K562 (cell line): ENCODE measurements around the gene CHERP. TPM values are rescaled to one million over a fixed set of nuclear protein-coding genes. Genes with fewer than 3 reads are reported as not detected.

Experiments
- ATAC-seq: fragments of 200-7000 bp; cut with Tn5 transposase; 3 replicates; pipeline ENCODE4 v1.9.1; 2020; ENCODE audit warnings: moderate library complexity
- BruUV-seq: library from RNA; stranded (reverse); fragments of 400-500 nt; replicated peaks from 2 replicates; lab custom pipeline; 2021; lab: Mats Ljungman, UMichigan
- CTCF ChIA-PET: fragments of 300-600 bp; formaldehyde crosslinking; extraction: SDS; loops from one replicate; lab custom pipeline; 2021; ENCODE audit warnings: low intra/inter-chr PET ratio; lab: Yijun Ruan, JAX
- POLR2A ChIA-PET: fragments of 300-600, 350-650 bp; sonication (Branson Sonifier 250); formaldehyde crosslinking; extraction: SDS; loops from one replicate; lab custom pipeline; 2021; ENCODE audit warnings: antibody characterized with exemption, inconsistent platforms; lab: Yijun Ruan, JAX
- DNase-seq, 4 experiments: peaks; one replicate each; pipeline versions ENCODE4 v3.0.0 to v3.0.0-alpha.2; 2011 to 2018; ENCODE audit warnings: low spot score in 3 of 4, mixed read lengths in 3 of 4; ENCODE audit errors: extremely low read depth in 1 of 4
- FAIRE-seq: peaks from 2 replicates; lab custom pipeline; 2011; peaks lifted over from hg19 to GRCh38; lab: Jason Lieb, UNC
- H2AFZ ChIP-seq: 2 replicates; pipeline ENCODE4 v1.6.0; 2011; ENCODE audit warnings: low read depth, low read length, control low read depth, inconsistent platforms
- H3K27ac ChIP-seq: fragments of 200-600 bp; 3 replicates; pipeline ENCODE4 v1.8.0; 2011; ENCODE audit warnings: low read depth, mild to moderate bottlenecking, control low read depth, inconsistent platforms, low read length, moderate library complexity, mixed read lengths; ENCODE audit errors: extremely low read depth
- H3K27me3 ChIP-seq, 2 experiments: fragments of 300-600 bp in 1 of 2; 2 replicates in 1 of 2; 3 replicates in 1 of 2; pipeline versions ENCODE4 v1.6.0 to v1.8.0; 2011; ENCODE audit warnings: inconsistent platforms in 2 of 2, low read length in 2 of 2, mild to moderate bottlenecking in 1 of 2, mixed read lengths in 1 of 2, moderate library complexity in 1 of 2; ENCODE audit not compliant: control insufficient read depth in 2 of 2, insufficient read depth in 2 of 2
- H3K36me3 ChIP-seq: fragments of 300-600 bp; 3 replicates; pipeline ENCODE4 v1.8.0; 2011; ENCODE audit warnings: mild to moderate bottlenecking, low read length, inconsistent platforms; ENCODE audit not compliant: control insufficient read depth, insufficient read depth
- H3K4me1 ChIP-seq, 2 experiments: fragments of 200-600 bp in 1 of 2; replicated peaks in 1 of 2; 2 replicates in 1 of 2; 3 replicates in 1 of 2; pipeline versions ENCODE4 v1.5.1 to v1.8.0; 2011; ENCODE audit warnings: inconsistent platforms in 2 of 2, low read length in 2 of 2, mild to moderate bottlenecking in 1 of 2, mixed read lengths in 1 of 2, moderate library complexity in 1 of 2; ENCODE audit not compliant: control insufficient read depth in 2 of 2, insufficient read depth in 2 of 2
- H3K4me2 ChIP-seq: 2 replicates; pipeline ENCODE4 v1.6.1; 2011; ENCODE audit warnings: low read length, control low read depth, inconsistent platforms, mixed read lengths; ENCODE audit not compliant: insufficient read depth
- H3K4me3 ChIP-seq: fragments of 200-600 bp; sonication (generic), shearing (Covaris generic); 2 replicates; pipeline ENCODE4 v1.5.1; 2016; ENCODE audit warnings: control low read depth, inconsistent platforms
- H3K79me2 ChIP-seq: fragments of 200-600 bp; 3 replicates; pipeline ENCODE4 v1.8.0; 2011; ENCODE audit warnings: low read length, inconsistent platforms; ENCODE audit not compliant: control insufficient read depth, insufficient read depth
- H3K9ac ChIP-seq, 2 experiments: 2 replicates each; pipeline versions ENCODE4 v1.6.0 to v1.6.1; 2011; ENCODE audit warnings: low read depth in 2 of 2, low read length in 2 of 2, control low read depth in 1 of 2, inconsistent platforms in 1 of 2, mild to moderate bottlenecking in 1 of 2, mixed read lengths in 1 of 2; ENCODE audit not compliant: insufficient read depth in 1 of 2
- H3K9me1 ChIP-seq: one replicate; pipeline ENCODE4 v1.6.0; 2011; ENCODE audit warnings: inconsistent platforms, mild to moderate bottlenecking, low read length, moderate library complexity; ENCODE audit not compliant: control insufficient read depth, insufficient read depth
- H3K9me3 ChIP-seq: replicated peaks from 2 replicates; pipeline ENCODE4 v1.5.1; 2011; ENCODE audit warnings: low read depth, low read length, inconsistent platforms; ENCODE audit not compliant: control insufficient read depth, insufficient read depth
- H4K20me1 ChIP-seq: replicated peaks from 2 replicates; pipeline ENCODE4 v1.6.1; 2011; ENCODE audit warnings: low read length, inconsistent platforms, mixed read lengths; ENCODE audit not compliant: control insufficient read depth, insufficient read depth
- CLOCK ChIP-seq: fragments of 250-450 bp; sonication (Bioruptor Pico); IDR thresholded peaks from 2 replicates; pipeline ENCODE4 v1.4.0; 2020; ENCODE audit warnings: mild to moderate bottlenecking, moderate library complexity, borderline replicate concordance
- CTBP1 ChIP-seq: fragments of 450-650 bp; IDR thresholded peaks from 2 replicates; pipeline ENCODE4 v1.6.1; 2016; ENCODE audit warnings: borderline replicate concordance
- DDX20 ChIP-seq: fragments of 450-650 bp; IDR thresholded peaks from 2 replicates; pipeline ENCODE4 v1.6.1; 2016; ENCODE audit warnings: missing genetic modification characterization, low read depth, mild to moderate bottlenecking, missing compliant biosample characterization, moderate library complexity
- ELF2 ChIP-seq: fragments of 250-450 bp; sonication (Bioruptor Pico); IDR thresholded peaks from 2 replicates; pipeline ENCODE4 v1.5.0; 2021; ENCODE audit warnings: mild to moderate bottlenecking
- ID3 ChIP-seq, 2 experiments: fragments of 250-450 bp in 1 of 2; fragments of 450-650 bp in 1 of 2; sonication (Bioruptor Pico) in 1 of 2; IDR thresholded peaks; 2 replicates each; pipeline versions ENCODE4 v1.6.1 to v1.8.0; 2016 to 2021; ENCODE audit warnings: mild to moderate bottlenecking in 2 of 2, moderate library complexity in 2 of 2, missing compliant biosample characterization in 1 of 2, missing genetic modification characterization in 1 of 2
- KLF6 ChIP-seq: fragments of 250-450 bp; sonication (Bioruptor Pico); IDR thresholded peaks from 2 replicates; pipeline ENCODE4 v1.4.0; 2020; ENCODE audit warnings: mild to moderate bottlenecking, moderate library complexity, borderline replicate concordance
- REST ChIP-seq, 2 experiments: fragments of 450-650 bp; formaldehyde crosslinking in 1 of 2; IDR thresholded peaks; 2 replicates each; pipeline versions ENCODE4 v1.4.0 to v1.6.1; 2014 to 2020; ENCODE audit warnings: mild to moderate bottlenecking in 2 of 2, borderline replicate concordance in 1 of 2, low read depth in 1 of 2
- SAFB2 ChIP-seq: fragments of 200-400 bp; formaldehyde crosslinking; IDR thresholded peaks from 2 replicates; pipeline ENCODE4 v1.6.1; 2018; ENCODE audit warnings: borderline replicate concordance, low read length, low read depth, moderate library complexity; ENCODE audit not compliant: severe bottlenecking
- ZBED1 ChIP-seq: IDR thresholded peaks from 2 replicates; pipeline ENCODE4 v1.6.1; 2014
- ZNF766 ChIP-seq: fragments of 200-800 bp; sonication (Bioruptor generic); conservative IDR thresholded peaks from 2 replicates; pipeline ENCODE4 v1.6.1; 2016; ENCODE audit warnings: missing genetic modification characterization, missing compliant biosample characterization
- WGBS: fragments of 100-300 bp; shearing (Covaris generic); methylation state at CpG from one replicate; pipeline ENCODE4 v1.1.6; 2016; ENCODE audit warnings: low coverage, mixed read lengths; ENCODE audit not compliant: insufficient coverage; ENCODE audit errors: missing lambda C conversion rate; 5-methylcytosine and 5-hydroxymethylcytosine counted together
- in situ Hi-C: fragments of 300-500 bp; cut with MboI; formaldehyde crosslinking; loops from 4 replicates; pipeline ENCODE4 v1.15.0; 2018; ENCODE audit warnings: inconsistent platforms, mixed read lengths
- intact Hi-C: fragments of 100-400 bp; cut with micrococcal nuclease; formaldehyde crosslinking; loops from 2 replicates; pipeline ENCODE4 v1.14.2; 2022
- polyA plus RNA-seq, 8 experiments: library from polyadenylated mRNA; depleted of rRNA in 4 of 8; stranded (reverse) in 5 of 8; unstranded in 3 of 8; fragments of >200 nt; fragmentation: Nextera tagmentation in 2 of 8; fragmentation: Illumina TruSeq in 1 of 8; extraction: Ambion mirVana in 2 of 8; extraction: Trizol in 1 of 8; gene quantifications; 2 replicates each; pipeline versions ENCODE4 v1.2.1 to v1.2.3, GENCODE V29; 2011 to 2014; ENCODE audit warnings: inconsistent platforms in 1 of 8, missing spikeins in 1 of 8
- total RNA-seq, 7 experiments: library from RNA; depleted of rRNA in 6 of 7; stranded (reverse); fragments of >200 nt in 6 of 7; fragmentation: Illumina TruSeq in 2 of 7; extraction: Trizol in 2 of 7; gene quantifications; 2 replicates each; pipeline versions ENCODE4 v1.2.1 to v1.2.3, GENCODE V29; 2011 to 2021; ENCODE audit warnings: low replicate concordance in 1 of 7

CHERP gene
- total and polyA plus RNA-seq, 9 of the 15 experiments (the other 6 are each of a cell fraction or from before 2014, with no cell fraction given), result 0.60 to 85.1 (median 7.8) TPM

DNA sequence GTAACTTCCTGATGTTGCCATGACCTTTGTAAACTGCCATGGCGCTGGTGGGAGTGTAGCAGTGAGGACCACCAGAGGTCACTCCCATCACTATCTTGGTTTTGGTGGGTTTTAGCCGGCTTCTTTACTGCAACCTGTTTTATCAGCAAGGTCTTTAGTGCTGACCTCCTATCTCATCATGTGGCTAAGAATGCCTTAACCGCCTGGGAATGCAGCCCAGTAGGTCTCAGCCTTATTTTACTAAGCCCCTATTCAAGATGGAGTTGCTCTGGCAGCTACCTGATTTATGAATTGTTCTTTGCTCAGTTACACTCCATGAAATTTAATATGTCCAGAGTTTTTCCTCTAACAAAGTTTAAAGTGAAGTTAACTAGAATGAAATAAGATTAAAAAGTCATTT is 65.8 kb downstream of the CHERP start:
- no peaks in the 10 kb centered on the region for H4K20me1 ChIP-seq
- FAIRE-seq (no peak), DNase-seq (peak in 1 of 4 experiments; percentile 43), ATAC-seq (no peak)
- WGBS, result 4% methylated on average over 3 of the region's 3 CpGs
- peak overlapping the region; percentile 59; the same call in 1 of the 2 replicates for H2AFZ ChIP-seq
- peaks cover 5 to 12% of the 10 kb centered on the region in 2 experiments; a peak in 4 of 5 replicates for H3K4me1 ChIP-seq
- H3K9ac ChIP-seq, result no peak overlapping the region
- no peak overlapping the region for H3K4me2 ChIP-seq
- no TSS peak for BruUV-seq
- intact Hi-C loops (no loop called here), in situ Hi-C loops (no loop called here)
- ChIA-PET POLR2A (interaction anchor here (0.5 to 1.2 kb wide), 2 partner anchors 12 to 238 kb away, joined by 3 read pairs; no protein-coding TSS in a partner anchor), CTCF (no interaction called here)
- H3K27me3 ChIP-seq, result no peaks in the 10 kb centered on the region
- peaks cover 9% of the 10 kb centered on the region for H3K9me3 ChIP-seq
- H3K9me1 ChIP-seq, result no peaks in the 10 kb centered on the region
- H3K27ac ChIP-seq, result no peak overlapping the region
- no peak overlapping the region for H3K4me3 ChIP-seq
- H3K36me3 ChIP-seq, result no peaks in the 10 kb centered on the region
- peaks cover 2% of the 10 kb centered on the region; the same call in 2 of the 3 replicates for H3K79me2 ChIP-seq
- 0 out of 2 replicates have a peak, but pooled peaks have one; percentile 13 for TF ChIP-seq REST (IDR thresholded peaks at IDR 0.05; ENCODE audit: borderline replicate concordance)
- no peak for TF ChIP-seq REST (CRISPR knock-in tag; IDR thresholded peaks at IDR 0.05; ENCODE audit: low read depth)
- TF ChIP-seq DDX20 (tag), result no peak
- 0 out of 2 replicates have a peak, but pooled peaks have one; percentile 32 for TF ChIP-seq ZNF766 (CRISPR knock-in tag)
- peak; percentile 36; the same call in 1 of the 2 replicates for TF ChIP-seq KLF6 (CRISPR knock-in tag)
- no peak for TF ChIP-seq CLOCK
- no peak for TF ChIP-seq CTBP1
- TF ChIP-seq ID3 (CRISPR knock-in tag; IDR thresholded peaks at IDR 0.05), result no peak
- peak; percentile 79; the same call in 1 of the 2 replicates for TF ChIP-seq ID3 (tag; IDR thresholded peaks at IDR 0.05)
- TF ChIP-seq ZBED1, result no peak
- no peak for TF ChIP-seq SAFB2
- 0 out of 2 replicates have a peak, but pooled peaks have one; percentile 37 for TF ChIP-seq ELF2 (CRISPR knock-in tag)
